ENCODE data around the gene PLAGL2.
"Not testable (repeated sequence)": the region's sequence is repeated elsewhere in the genome, so short reads cannot be mapped to it uniquely, and the experiment has no call there.

Gene PLAGL2

GRCh38 chr20:32179515-32179914, 28.0 kb downstream of the PLAGL2 start:
- no peak for DNase-seq

- not testable (repeated sequence) for DNase-seq
Observed at GRCh38 chr20:32177696-32178095, 29.8 kb downstream of the PLAGL2 start.

DNA sequence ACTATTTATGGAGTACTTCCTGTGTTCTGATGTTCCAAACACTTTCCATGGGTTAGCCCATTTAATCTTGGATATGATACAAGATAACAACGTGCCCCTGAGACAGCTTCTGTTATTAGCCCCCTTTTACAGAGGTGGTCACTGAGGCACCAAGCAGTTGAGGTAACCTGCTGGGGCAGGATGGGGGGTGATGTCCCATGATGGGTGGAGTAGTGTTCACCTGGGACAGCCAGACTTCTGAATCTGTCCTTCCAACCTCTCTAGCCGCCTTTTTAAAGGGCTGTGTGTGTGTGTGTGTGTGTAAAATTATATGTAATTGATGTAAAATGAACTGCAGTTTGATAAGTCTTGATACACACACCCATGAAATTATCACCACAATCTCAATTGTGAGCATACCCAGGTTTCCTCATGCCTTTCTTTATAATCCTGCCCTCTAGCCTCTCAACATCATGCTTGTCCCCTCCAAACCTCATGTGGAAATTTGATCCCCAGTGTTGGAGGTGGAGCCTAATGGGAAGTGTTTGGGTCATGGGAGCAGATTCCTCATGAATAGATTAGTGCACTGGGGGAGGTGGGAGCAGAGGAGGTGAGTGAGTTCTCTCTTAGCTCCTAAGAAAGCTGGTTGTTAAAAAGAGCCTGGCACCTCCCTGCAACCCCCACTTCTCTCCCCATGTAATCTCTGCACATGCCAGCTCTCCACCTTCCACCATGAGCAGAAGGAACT, 39.2 kb downstream of the PLAGL2 start:
- no peak for DNase-seq

DNA sequence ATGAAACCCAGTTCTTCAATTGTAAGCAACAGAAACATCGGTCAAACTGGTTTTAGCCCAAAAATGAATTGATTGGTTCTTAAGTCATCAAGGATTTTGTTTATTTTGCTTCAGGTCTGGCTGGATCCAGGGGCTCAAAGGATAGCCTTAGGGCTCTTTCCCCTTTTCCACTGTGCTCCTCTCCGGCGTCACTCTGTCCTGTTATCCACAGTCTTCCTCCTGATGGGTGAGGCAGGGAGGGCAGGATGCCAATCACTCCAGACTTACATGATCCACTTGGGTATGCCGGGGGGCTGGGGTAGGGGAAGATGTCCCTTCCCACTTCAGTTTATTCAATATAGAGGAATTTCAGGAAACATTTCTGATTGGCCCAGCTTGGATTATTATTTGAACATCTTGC, 40.0 kb downstream of the PLAGL2 start:
- no peak for DNase-seq

DNA sequence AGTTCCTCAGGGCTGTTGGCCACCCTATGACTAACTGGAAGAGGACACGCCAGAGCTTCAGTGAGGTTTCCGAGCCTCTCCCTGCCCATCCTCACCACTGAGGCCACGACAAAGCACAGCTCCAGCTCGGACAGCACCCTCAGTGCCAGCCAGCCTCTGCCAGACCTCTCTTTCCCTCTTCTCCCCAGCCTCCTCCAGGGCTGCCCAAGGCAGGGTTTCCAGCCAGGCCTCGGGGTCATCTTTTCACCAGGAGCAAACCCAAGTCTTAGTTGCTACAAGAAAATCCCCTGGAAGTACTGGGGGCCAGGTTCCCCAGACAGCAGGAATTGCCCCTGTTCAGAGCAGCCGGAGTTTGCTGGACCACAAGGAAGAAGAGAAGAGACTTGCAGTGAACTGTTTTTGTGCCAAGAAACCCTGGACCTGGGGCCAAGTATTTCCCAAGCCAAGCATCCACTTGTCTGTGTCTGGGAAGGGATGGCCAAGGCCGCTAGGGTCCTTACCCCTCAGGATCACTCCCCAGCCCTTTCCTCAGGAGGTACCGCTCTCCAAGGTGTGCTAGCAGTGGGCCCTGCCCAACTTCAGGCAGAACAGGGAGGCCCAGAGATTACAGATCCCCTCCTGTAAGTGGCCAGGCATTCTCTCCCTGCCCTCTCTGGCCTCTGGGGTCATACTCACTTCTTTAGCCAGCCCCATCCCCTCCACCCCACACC, 41.6 kb downstream of the PLAGL2 start:
- DNase-seq: no peak

GRCh38 chr20:32164984-32165735, 42.4 kb downstream of the PLAGL2 start:
- no peak for DNase-seq

GRCh38 chr20:32163951-32164350, 43.6 kb downstream of the PLAGL2 start:
- DNase-seq: no peak

DNA sequence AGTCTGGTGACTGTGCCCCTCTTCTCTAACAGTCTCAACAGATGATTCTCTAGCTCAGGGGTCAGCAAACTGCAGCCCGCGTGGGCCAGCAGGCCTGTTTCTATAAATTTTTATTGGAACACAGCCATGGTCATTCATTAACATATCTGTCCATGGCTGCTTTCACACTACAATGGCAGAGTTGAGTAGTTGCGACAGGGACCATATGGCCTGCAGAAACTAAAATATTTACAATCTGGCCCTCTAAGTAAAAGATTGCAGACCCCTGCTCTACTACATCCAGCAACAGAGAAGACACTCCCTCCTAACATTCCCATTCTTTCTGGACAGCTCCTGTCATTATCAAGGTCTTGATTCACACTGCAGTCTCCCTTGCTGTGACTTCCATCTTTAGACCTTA, 45.2 kb downstream of the PLAGL2 start:
- no peak for DNase-seq

DNA sequence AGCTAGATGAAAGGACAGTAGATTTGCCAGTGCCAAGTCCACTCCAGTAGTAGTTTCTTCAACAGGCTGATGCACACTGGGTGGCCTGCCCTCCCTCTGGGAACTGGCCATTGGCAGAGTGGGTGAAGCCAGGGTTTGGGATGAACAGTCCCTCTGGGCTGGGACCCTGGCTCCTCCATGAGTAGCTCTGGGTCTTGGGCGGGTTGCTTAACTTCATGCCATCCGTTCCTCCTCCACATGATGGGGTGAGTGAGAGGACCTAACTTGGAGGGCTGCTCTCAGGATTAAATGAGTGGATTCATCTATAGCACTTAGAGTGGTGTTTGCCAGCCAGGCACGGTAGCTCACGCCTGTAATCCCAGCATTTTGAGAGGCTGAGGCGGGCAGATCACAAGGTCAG, 47.2 kb downstream of the PLAGL2 start:
- DNase-seq: no peak

- DNase-seq: no peak
Observed at GRCh38 chr20:32159766-32160221, 47.7 kb downstream of the PLAGL2 start.

DNA sequence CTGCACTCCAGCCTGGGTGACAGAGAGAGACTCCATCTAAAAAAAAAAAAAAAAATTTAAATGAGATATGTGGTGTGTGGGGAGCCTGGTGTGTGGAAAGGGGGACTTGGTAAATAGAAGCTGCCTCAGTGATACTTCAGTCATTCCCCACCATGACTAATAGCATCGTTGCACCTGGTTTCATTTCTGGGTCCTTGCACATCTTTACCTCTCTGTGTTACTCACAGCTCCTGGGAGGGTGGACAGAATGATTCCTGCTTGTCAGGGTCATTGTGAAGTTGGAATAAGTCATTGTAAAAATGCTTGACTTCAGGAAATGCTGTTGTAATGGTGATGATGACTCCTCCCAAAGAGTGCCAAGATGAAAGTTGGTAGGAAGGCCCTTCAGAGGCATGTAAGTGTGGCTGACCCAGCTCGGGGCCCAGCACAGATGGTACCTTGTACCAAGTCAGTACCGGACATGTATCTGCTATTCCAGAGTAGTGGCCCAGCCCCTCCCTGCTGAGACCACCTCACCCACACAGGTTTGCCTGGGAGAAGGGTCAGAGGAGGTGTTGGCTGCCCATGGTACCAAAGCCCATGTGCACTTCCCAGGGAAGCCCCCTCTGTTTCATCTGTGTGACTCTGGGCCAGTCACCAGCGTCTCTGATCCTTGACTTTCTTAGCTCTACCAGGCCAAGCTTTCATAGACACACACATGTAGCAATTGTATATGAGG, 48.4 kb downstream of the PLAGL2 start:
- no peak for DNase-seq

GRCh38 chr20:32158351-32158750, 49.2 kb downstream of the PLAGL2 start:
- DNase-seq: no peak

DNA sequence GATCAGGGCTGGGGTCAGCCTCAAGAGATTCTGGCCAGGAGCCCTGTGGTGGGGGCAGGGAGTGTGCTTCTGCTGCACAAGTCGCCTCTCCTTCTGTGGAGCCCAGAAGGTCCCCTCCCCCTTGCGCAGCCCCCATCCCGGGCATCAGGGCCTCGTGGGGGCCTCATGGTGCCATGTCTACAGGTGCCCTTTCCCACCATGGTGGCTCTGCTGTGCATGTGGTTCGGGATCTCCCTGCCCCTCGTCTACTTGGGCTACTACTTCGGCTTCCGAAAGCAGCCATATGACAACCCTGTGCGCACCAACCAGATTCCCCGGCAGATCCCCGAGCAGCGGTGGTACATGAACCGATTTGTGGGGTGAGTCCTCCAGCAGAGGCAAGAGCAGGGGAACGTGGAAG, 49.9 kb downstream of the PLAGL2 start:
- DNase-seq: no peak

GRCh38 chr20:32155017-32155981, 52.2 kb downstream of the PLAGL2 start:
- DNase-seq: no peak

DNA sequence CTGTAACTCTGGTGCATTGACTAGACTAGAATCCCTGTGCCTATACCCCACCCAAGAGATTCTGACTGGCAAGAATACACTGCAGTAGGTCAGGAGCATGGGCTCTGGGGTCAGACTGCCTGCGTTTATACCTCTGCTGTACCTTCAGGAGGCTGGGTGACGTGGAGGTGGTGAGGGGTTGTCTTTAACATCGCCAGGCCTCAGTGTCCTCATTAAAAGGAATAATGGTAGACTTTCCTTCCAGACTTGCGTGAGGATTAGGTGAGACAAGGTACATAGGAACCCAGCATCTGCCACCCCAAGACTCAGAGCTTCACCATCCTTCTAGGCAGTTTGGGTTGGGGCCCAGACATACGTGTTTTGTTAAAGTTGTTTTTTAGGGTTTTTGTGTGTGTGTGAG, 53.8 kb downstream of the PLAGL2 start:
- no peak for DNase-seq

DNA sequence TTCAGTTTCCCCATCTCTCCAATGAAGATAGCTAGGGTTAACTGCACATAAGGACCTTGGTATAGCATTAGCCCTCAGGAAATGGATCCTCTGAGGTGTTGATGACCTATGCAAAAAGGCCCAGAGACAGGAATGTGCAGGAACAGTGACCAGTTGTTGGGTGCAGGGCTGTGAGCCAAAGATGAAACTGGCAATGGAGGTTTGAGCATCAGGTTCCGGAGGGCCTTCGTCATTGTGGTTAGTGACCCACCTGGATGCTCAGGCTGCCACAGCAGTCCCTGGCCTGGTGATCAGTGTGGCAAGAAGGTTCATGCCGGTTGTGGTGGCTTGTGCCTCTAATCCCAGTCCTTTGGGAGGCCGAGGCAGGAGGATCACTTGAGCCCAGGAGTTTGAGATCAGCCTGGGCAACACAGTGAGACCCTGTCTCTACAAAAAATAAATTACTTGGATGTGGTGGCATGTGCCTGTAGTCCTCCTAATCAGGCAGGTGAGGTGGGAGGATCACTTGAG, 54.3 kb downstream of the PLAGL2 start:
- DNase-seq: no peak

DNA sequence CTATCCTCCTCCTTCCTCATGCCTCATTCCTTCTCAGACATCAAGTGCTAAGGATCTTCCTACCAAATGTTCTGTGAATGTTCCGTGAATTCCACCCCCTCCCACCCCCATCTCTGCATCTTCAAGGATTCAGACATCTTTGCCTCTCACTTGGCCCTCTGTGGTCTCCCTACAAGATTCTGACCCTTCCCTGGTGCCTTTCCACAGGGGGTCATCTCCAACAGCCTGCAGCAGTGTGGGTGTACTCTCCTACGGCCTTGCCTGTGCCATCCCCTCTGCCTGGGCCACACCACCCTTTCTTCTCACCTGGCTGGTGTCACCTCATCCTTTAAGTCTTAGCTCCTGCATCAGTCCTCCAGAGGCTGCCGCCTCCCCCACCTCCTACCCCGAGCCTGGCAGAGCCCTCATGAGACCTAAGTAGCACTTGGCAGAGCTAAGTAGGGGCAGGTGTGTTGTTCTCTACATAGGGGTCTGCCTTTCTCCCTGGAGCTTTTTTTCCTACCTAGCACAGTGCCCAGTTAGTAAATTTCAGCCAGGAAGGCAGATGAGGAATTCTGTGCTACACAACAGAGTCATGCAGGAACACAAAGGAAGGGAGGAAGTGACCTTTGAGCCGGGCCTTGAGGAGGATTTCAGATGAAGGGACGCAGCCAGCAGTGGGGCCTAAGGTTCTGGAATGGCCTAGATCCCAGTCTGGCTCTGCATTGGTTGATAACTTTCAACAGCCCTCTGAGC, 55.0 kb downstream of the PLAGL2 start:
- DNase-seq: no peak

GRCh38 chr20:32150291-32150848, 57.2 kb downstream of the PLAGL2 start:
- no peak for DNase-seq

GRCh38 chr20:32149566-32150170, 57.9 kb downstream of the PLAGL2 start:
- no peak for DNase-seq

All from DMS 273 treated with DMSO at 0.1 percent for 48 hours (cell line).